Activated CD8-positive, alpha-beta memory T cell treated with anti-CD3 and anti-CD28 coated beads, Interleukin-2, amount 50 U/mL, for 24 hours (primary cell): Measurements from ENCODE around the gene UTP3.
"Not testable (repeated sequence)": the region's sequence is repeated elsewhere in the genome, so short reads cannot be mapped to it uniquely, and the experiment has no call there.

Experiments used
- DNase-seq: peaks from one replicate; pipeline ENCODE4 v3.0.0-alpha.2; 2020; ENCODE audit errors: extremely low read depth

UTP3 gene

GRCh38 chr4:70714079-70714887, 26.0 kb downstream of the UTP3 start:
- no peak for DNase-seq

GRCh38 chr4:70715097-70715496, 26.8 kb downstream of the UTP3 start:
- DNase-seq = no peak

GRCh38 chr4:70718811-70719604, 30.7 kb downstream of the UTP3 start:
- DNase-seq = no peak

- no peak for DNase-seq
These were observed 33.4 kb downstream of the UTP3 start, which contains the start of gene RUFY3 for GRCh38 chr4:70721747-70722146. Gene RUFY3, plus strand, starts transcription at chr4:70721964. Its CDS starts 610 bp downstream, at chr4:70722574.

- no peak for DNase-seq
These were observed 34.0 kb downstream of the UTP3 start for GRCh38 chr4:70722199-70722791.

GRCh38 chr4:70724463-70724862, 36.1 kb downstream of the UTP3 start:
- DNase-seq = no peak

GRCh38 chr4:70725633-70726032, 37.3 kb downstream of the UTP3 start:
- DNase-seq = no peak

- DNase-seq = not testable (repeated sequence)
These were observed 38.2 kb downstream of the UTP3 start for GRCh38 chr4:70726515-70726914.

- DNase-seq = no peak
These were observed 39.8 kb downstream of the UTP3 start for GRCh38 chr4:70728091-70728490.

- not testable (repeated sequence) for DNase-seq
These were observed 44.5 kb downstream of the UTP3 start for GRCh38 chr4:70732878-70733277.

GRCh38 chr4:70734168-70734954, 46.0 kb downstream of the UTP3 start:
- DNase-seq = no peak

GRCh38 chr4:70734971-70735370, 46.6 kb downstream of the UTP3 start:
- DNase-seq = no peak

GRCh38 chr4:70735915-70736314, 47.6 kb downstream of the UTP3 start:
- not testable (repeated sequence) for DNase-seq

GRCh38 chr4:70737006-70737405, 48.7 kb downstream of the UTP3 start:
- no peak for DNase-seq

- DNase-seq = no peak
These were observed 49.1 kb downstream of the UTP3 start for GRCh38 chr4:70737409-70737808.

- no peak for DNase-seq
These were observed 51.4 kb downstream of the UTP3 start for GRCh38 chr4:70739496-70740337.
